K562 (cell line): ENCODE data around the gene ITGB5. TPM values are rescaled to one million over a fixed set of nuclear protein-coding genes. Genes with fewer than 3 reads are reported as not detected.

Source experiments
- ATAC-seq: fragments of 200-7000 bp; cut with Tn5 transposase; 3 replicates; pipeline ENCODE4 v1.9.1; 2020; ENCODE audit warnings: moderate library complexity
- BruUV-seq: library from RNA; stranded (reverse); fragments of 400-500 nt; replicated peaks from 2 replicates; lab custom pipeline; 2021; lab: Mats Ljungman, UMichigan
- CTCF ChIA-PET: fragments of 300-600 bp; formaldehyde crosslinking; extraction: SDS; loops from one replicate; lab custom pipeline; 2021; ENCODE audit warnings: low intra/inter-chr PET ratio; lab: Yijun Ruan, JAX
- POLR2A ChIA-PET: fragments of 300-600, 350-650 bp; sonication (Branson Sonifier 250); formaldehyde crosslinking; extraction: SDS; loops from one replicate; lab custom pipeline; 2021; ENCODE audit warnings: antibody characterized with exemption, inconsistent platforms; lab: Yijun Ruan, JAX
- DNase-seq, 4 experiments: peaks; one replicate each; pipeline versions ENCODE4 v3.0.0 to v3.0.0-alpha.2; 2011 to 2018; ENCODE audit warnings: low spot score in 3 of 4, mixed read lengths in 3 of 4; ENCODE audit errors: extremely low read depth in 1 of 4
- FAIRE-seq: peaks from 2 replicates; lab custom pipeline; 2011; peaks lifted over from hg19 to GRCh38; lab: Jason Lieb, UNC
- H2AFZ ChIP-seq: 2 replicates; pipeline ENCODE4 v1.6.0; 2011; ENCODE audit warnings: low read depth, low read length, control low read depth, inconsistent platforms
- H3K27ac ChIP-seq: fragments of 200-600 bp; 3 replicates; pipeline ENCODE4 v1.8.0; 2011; ENCODE audit warnings: low read depth, mild to moderate bottlenecking, control low read depth, inconsistent platforms, low read length, moderate library complexity, mixed read lengths; ENCODE audit errors: extremely low read depth
- H3K27me3 ChIP-seq, 2 experiments: fragments of 300-600 bp in 1 of 2; 2 replicates in 1 of 2; 3 replicates in 1 of 2; pipeline versions ENCODE4 v1.6.0 to v1.8.0; 2011; ENCODE audit warnings: inconsistent platforms in 2 of 2, low read length in 2 of 2, mild to moderate bottlenecking in 1 of 2, mixed read lengths in 1 of 2, moderate library complexity in 1 of 2; ENCODE audit not compliant: control insufficient read depth in 2 of 2, insufficient read depth in 2 of 2
- H3K36me3 ChIP-seq: fragments of 300-600 bp; 3 replicates; pipeline ENCODE4 v1.8.0; 2011; ENCODE audit warnings: mild to moderate bottlenecking, low read length, inconsistent platforms; ENCODE audit not compliant: control insufficient read depth, insufficient read depth
- H3K4me1 ChIP-seq, 2 experiments: fragments of 200-600 bp in 1 of 2; replicated peaks in 1 of 2; 2 replicates in 1 of 2; 3 replicates in 1 of 2; pipeline versions ENCODE4 v1.5.1 to v1.8.0; 2011; ENCODE audit warnings: inconsistent platforms in 2 of 2, low read length in 2 of 2, mild to moderate bottlenecking in 1 of 2, mixed read lengths in 1 of 2, moderate library complexity in 1 of 2; ENCODE audit not compliant: control insufficient read depth in 2 of 2, insufficient read depth in 2 of 2
- H3K4me2 ChIP-seq: 2 replicates; pipeline ENCODE4 v1.6.1; 2011; ENCODE audit warnings: low read length, control low read depth, inconsistent platforms, mixed read lengths; ENCODE audit not compliant: insufficient read depth
- H3K4me3 ChIP-seq: fragments of 200-600 bp; sonication (generic), shearing (Covaris generic); 2 replicates; pipeline ENCODE4 v1.5.1; 2016; ENCODE audit warnings: control low read depth, inconsistent platforms
- H3K79me2 ChIP-seq: fragments of 200-600 bp; 3 replicates; pipeline ENCODE4 v1.8.0; 2011; ENCODE audit warnings: low read length, inconsistent platforms; ENCODE audit not compliant: control insufficient read depth, insufficient read depth
- H3K9ac ChIP-seq, 2 experiments: 2 replicates each; pipeline versions ENCODE4 v1.6.0 to v1.6.1; 2011; ENCODE audit warnings: low read depth in 2 of 2, low read length in 2 of 2, control low read depth in 1 of 2, inconsistent platforms in 1 of 2, mild to moderate bottlenecking in 1 of 2, mixed read lengths in 1 of 2; ENCODE audit not compliant: insufficient read depth in 1 of 2
- H3K9me1 ChIP-seq: one replicate; pipeline ENCODE4 v1.6.0; 2011; ENCODE audit warnings: inconsistent platforms, mild to moderate bottlenecking, low read length, moderate library complexity; ENCODE audit not compliant: control insufficient read depth, insufficient read depth
- H3K9me3 ChIP-seq: replicated peaks from 2 replicates; pipeline ENCODE4 v1.5.1; 2011; ENCODE audit warnings: low read depth, low read length, inconsistent platforms; ENCODE audit not compliant: control insufficient read depth, insufficient read depth
- H4K20me1 ChIP-seq: replicated peaks from 2 replicates; pipeline ENCODE4 v1.6.1; 2011; ENCODE audit warnings: low read length, inconsistent platforms, mixed read lengths; ENCODE audit not compliant: control insufficient read depth, insufficient read depth
- ARID1B ChIP-seq: fragments of 450-650 bp; IDR thresholded peaks from 2 replicates; pipeline ENCODE4 v1.6.1; 2016; ENCODE audit warnings: antibody characterized with exemption, mild to moderate bottlenecking, inconsistent platforms
- CREB3 ChIP-seq: fragments of 450-650 bp; conservative IDR thresholded peaks from 2 replicates; pipeline ENCODE4 v1.6.1; 2016; ENCODE audit warnings: missing genetic modification characterization, low read depth, mild to moderate bottlenecking, missing compliant biosample characterization, moderate library complexity
- CSDE1 ChIP-seq, 2 experiments: fragments of 450-650 bp; IDR thresholded peaks; 2 replicates each; pipeline ENCODE4 v1.6.1; 2016; ENCODE audit warnings: mild to moderate bottlenecking in 1 of 2
- DACH1 ChIP-seq: fragments of 450-650 bp; IDR thresholded peaks from 2 replicates; pipeline ENCODE4 v1.6.1; 2018; ENCODE audit not compliant: partially characterized antibody
- HCFC1 ChIP-seq: IDR thresholded peaks from 2 replicates; pipeline ENCODE4 v1.6.1; 2012; ENCODE audit warnings: low read depth, low read length, improper control_type of control experiment
- MCM2 ChIP-seq: fragments of 450-650 bp; IDR thresholded peaks from 2 replicates; pipeline ENCODE4 v1.6.1; 2017; ENCODE audit warnings: low read depth, mild to moderate bottlenecking
- MXI1 ChIP-seq: IDR thresholded peaks from 2 replicates; pipeline ENCODE4 v1.6.1; 2011; ENCODE audit warnings: low read depth, mild to moderate bottlenecking, improper control_type of control experiment, low read length
- NONO ChIP-seq, 2 experiments: fragments of 200-400 bp in 1 of 2; fragments of 450-650 bp in 1 of 2; formaldehyde crosslinking in 1 of 2; IDR thresholded peaks; 2 replicates each; pipeline ENCODE4 v1.6.1; 2017; ENCODE audit warnings: low read depth in 2 of 2, mild to moderate bottlenecking in 2 of 2, moderate library complexity in 2 of 2, low read length in 1 of 2
- NR2C2 ChIP-seq, 2 experiments: fragments of 200-800 bp in 1 of 2; sonication (Bioruptor generic) in 1 of 2; sonication (generic) in 1 of 2; formaldehyde crosslinking in 1 of 2; IDR thresholded peaks; 2 replicates each; pipeline versions ENCODE4 v1.6.1 to v1.8.0; 2016 to 2022; ENCODE audit warnings: mild to moderate bottlenecking in 1 of 2, missing compliant biosample characterization in 1 of 2, missing genetic modification characterization in 1 of 2, missing genetic modification reagents in 1 of 2
- PHF21A ChIP-seq: fragments of 450-650 bp; IDR thresholded peaks from 2 replicates; pipeline ENCODE4 v1.6.1; 2017; ENCODE audit warnings: low read depth, borderline replicate concordance
- POLR3G ChIP-seq: IDR thresholded peaks from 2 replicates; pipeline ENCODE4 v1.6.1; 2011; ENCODE audit not compliant: insufficient read length, insufficient replicate concordance; ENCODE audit errors: extremely low read depth
- PTBP1 ChIP-seq: fragments of 200-400 bp; formaldehyde crosslinking; IDR thresholded peaks from 2 replicates; pipeline ENCODE4 v1.6.1; 2017; ENCODE audit warnings: low read depth, low read length
- RAD21 ChIP-seq, 2 experiments: fragments of 250-450 bp in 1 of 2; fragments of 450-650 bp in 1 of 2; sonication (Bioruptor Pico) in 1 of 2; formaldehyde crosslinking in 1 of 2; IDR thresholded peaks in 1 of 2; conservative IDR thresholded peaks in 1 of 2; 2 replicates each; pipeline versions ENCODE4 v1.4.0 to v1.8.0; 2020 to 2022; ENCODE audit warnings: mild to moderate bottlenecking in 2 of 2, moderate library complexity in 1 of 2
- SAFB2 ChIP-seq: fragments of 200-400 bp; formaldehyde crosslinking; IDR thresholded peaks from 2 replicates; pipeline ENCODE4 v1.6.1; 2018; ENCODE audit warnings: borderline replicate concordance, low read length, low read depth, moderate library complexity; ENCODE audit not compliant: severe bottlenecking
- SLC30A9 ChIP-seq: fragments of 250-450 bp; sonication (Bioruptor Pico); IDR thresholded peaks from 2 replicates; pipeline ENCODE4 v1.8.0; 2022; ENCODE audit warnings: mild to moderate bottlenecking, moderate library complexity
- SMAD1 ChIP-seq: fragments of 150-350 bp; IDR thresholded peaks from 2 replicates; pipeline ENCODE4 v1.6.1; 2014; ENCODE audit warnings: low read length, low read depth; ENCODE audit not compliant: partially characterized antibody
- TAF9B ChIP-seq: fragments of 450-650 bp; IDR thresholded peaks from 2 replicates; pipeline ENCODE4 v1.6.1; 2018; ENCODE audit warnings: mild to moderate bottlenecking; ENCODE audit not compliant: partially characterized antibody
- TCF7 ChIP-seq: sonication (generic); IDR thresholded peaks from 2 replicates; pipeline ENCODE4 v1.6.1; 2016; ENCODE audit warnings: antibody characterized with exemption, borderline replicate concordance
- TCFL5 ChIP-seq: fragments of 250-450 bp; sonication (Bioruptor Pico); conservative IDR thresholded peaks from 2 replicates; pipeline ENCODE4 v1.6.1; 2021; ENCODE audit warnings: mild to moderate bottlenecking, moderate library complexity, matching md5 sums
- TEAD2 ChIP-seq: fragments of 450-650 bp; IDR thresholded peaks from 2 replicates; pipeline ENCODE4 v1.6.1; 2016; ENCODE audit warnings: missing genetic modification characterization, control low read depth, missing compliant biosample characterization
- TFAP4 ChIP-seq: sonication (generic); formaldehyde crosslinking; IDR thresholded peaks from 2 replicates; pipeline ENCODE4 v1.8.0; 2022; ENCODE audit warnings: missing genetic modification reagents, mild to moderate bottlenecking, moderate library complexity, borderline replicate concordance
- WGBS: fragments of 100-300 bp; shearing (Covaris generic); methylation state at CpG from one replicate; pipeline ENCODE4 v1.1.6; 2016; ENCODE audit warnings: low coverage, mixed read lengths; ENCODE audit not compliant: insufficient coverage; ENCODE audit errors: missing lambda C conversion rate; 5-methylcytosine and 5-hydroxymethylcytosine counted together
- in situ Hi-C: fragments of 300-500 bp; cut with MboI; formaldehyde crosslinking; loops from 4 replicates; pipeline ENCODE4 v1.15.0; 2018; ENCODE audit warnings: inconsistent platforms, mixed read lengths
- intact Hi-C: fragments of 100-400 bp; cut with micrococcal nuclease; formaldehyde crosslinking; loops from 2 replicates; pipeline ENCODE4 v1.14.2; 2022
- polyA plus RNA-seq, 8 experiments: library from polyadenylated mRNA; depleted of rRNA in 4 of 8; stranded (reverse) in 5 of 8; unstranded in 3 of 8; fragments of >200 nt; fragmentation: Nextera tagmentation in 2 of 8; fragmentation: Illumina TruSeq in 1 of 8; extraction: Ambion mirVana in 2 of 8; extraction: Trizol in 1 of 8; gene quantifications; 2 replicates each; pipeline versions ENCODE4 v1.2.1 to v1.2.3, GENCODE V29; 2011 to 2014; ENCODE audit warnings: inconsistent platforms in 1 of 8, missing spikeins in 1 of 8
- total RNA-seq, 7 experiments: library from RNA; depleted of rRNA in 6 of 7; stranded (reverse); fragments of >200 nt in 6 of 7; fragmentation: Illumina TruSeq in 2 of 7; extraction: Trizol in 2 of 7; gene quantifications; 2 replicates each; pipeline versions ENCODE4 v1.2.1 to v1.2.3, GENCODE V29; 2011 to 2021; ENCODE audit warnings: low replicate concordance in 1 of 7

ITGB5 gene
- total and polyA plus RNA-seq, 9 of the 15 experiments (the other 6 are each of a cell fraction or from before 2014, with no cell fraction given): 1.7 to 46.8 (median 9.9) TPM

- no peak for TF ChIP-seq CREB3
- TF ChIP-seq SMAD1: no peak
- TF ChIP-seq TCFL5 (CRISPR knock-in tag): no peak
- no peak for TF ChIP-seq NR2C2 (CRISPR knock-in tag; IDR thresholded peaks at IDR 0.05)
- peak; percentile 65 for TF ChIP-seq NR2C2 (tag; IDR thresholded peaks at IDR 0.05)
- TF ChIP-seq ARID1B: peak; percentile 27; the same call in 1 of the 2 replicates
Observed at GRCh38 chr3:124837730-124838186, 49.4 kb downstream of the ITGB5 start (continued).

- no peaks in the 10 kb centered on the region for H4K20me1 ChIP-seq
- no peak overlapping the region for H3K4me2 ChIP-seq
- H3K27ac ChIP-seq: no peak overlapping the region
- H3K9ac ChIP-seq: no peak overlapping the region
- ChIA-PET POLR2A (no interaction called here), CTCF (no interaction called here)
- H2AFZ ChIP-seq: no peak overlapping the region
- H3K36me3 ChIP-seq: no peaks in the 10 kb centered on the region; the same call in 2 of the 3 replicates
- ATAC-seq: no peak
- no peaks in the 10 kb centered on the region for H3K79me2 ChIP-seq
- WGBS: 65% methylated on average over 2 of the region's 2 CpGs
- DNase-seq: no peak
- BruUV-seq: no TSS peak
- intact Hi-C loops: loop anchor here (10.0 kb wide), 1 partner anchor 48 kb away; the partner anchor contains the start of gene ITGB5
- H3K9me1 ChIP-seq: no peaks in the 10 kb centered on the region
- H3K27me3 ChIP-seq: no peaks in the 10 kb centered on the region
- H3K4me1 ChIP-seq: peaks cover 0 to 17% of the 10 kb centered on the region in 2 experiments; a peak in 3 of 5 replicates
- H3K9me3 ChIP-seq: no peaks in the 10 kb centered on the region
- FAIRE-seq: no peak
- in situ Hi-C loops: no loop called here
- no peak overlapping the region for H3K4me3 ChIP-seq
- no peak for TF ChIP-seq TEAD2
- no peak for TF ChIP-seq SLC30A9
- no peak for TF ChIP-seq TAF9B
- no peak for TF ChIP-seq TCF7
- no peak for TF ChIP-seq TFAP4 (CRISPR knock-in tag)
- TF ChIP-seq MCM2: no peak
- TF ChIP-seq HCFC1: no peak
- TF ChIP-seq SAFB2: no peak
- no peak for TF ChIP-seq MXI1
- no peak for TF ChIP-seq NONO (IDR thresholded peaks at IDR 0.05; ENCODE audit: low read depth in 2 of 2, low read length in 1 of 2)
- no peak for TF ChIP-seq DACH1
- TF ChIP-seq PTBP1: no peak
- TF ChIP-seq POLR3G: no peak
- TF ChIP-seq RAD21 (CRISPR knock-in tag; conservative IDR thresholded peaks at IDR 0.05 in 1 of 2, IDR thresholded peaks at IDR 0.05 in 1 of 2): no peak
- TF ChIP-seq PHF21A: no peak
- no peak for TF ChIP-seq CSDE1 (IDR thresholded peaks at IDR 0.05)
Observed at GRCh38 chr3:124837065-124837464, 50.1 kb downstream of the ITGB5 start.
